Aorta (tissue), 5 donors: ENCODE results near the gene MSI2. TPM values are rescaled to one million over a fixed set of nuclear protein-coding genes. Genes with fewer than 3 reads are reported as not detected.
"Not testable (repeated sequence)": the region's sequence is repeated elsewhere in the genome, so short reads cannot be mapped to it uniquely, and the experiment has no call there.

ENCODE experiments used
- ATAC-seq: fragments of 200-7000 bp; cut with Tn5 transposase; one replicate; pipeline ENCODE4 v1.9.1; 2022; ENCODE audit warnings: moderate library complexity; ENCODE audit not compliant: low FRiP score
- DNase-seq, 2 donors: peaks; one replicate each; pipeline ENCODE4 v3.0.0-alpha.2; 2020
- H3K27ac ChIP-seq, 2 donors: one replicate each; pipeline ENCODE4 v1.5.1; 2013; ENCODE audit warnings: low read length in 2 of 2, mild to moderate bottlenecking in 2 of 2, moderate library complexity in 2 of 2, control low read depth in 1 of 2, inconsistent platforms in 1 of 2, low read depth in 1 of 2
- H3K27me3 ChIP-seq, 2 donors: one replicate each; pipeline ENCODE4 v1.6.1; 2013; ENCODE audit warnings: control low read depth in 1 of 2, low read length in 1 of 2, mild to moderate bottlenecking in 1 of 2, moderate library complexity in 1 of 2; ENCODE audit not compliant: insufficient read depth in 2 of 2, control insufficient read depth in 1 of 2
- H3K36me3 ChIP-seq, 2 donors: one replicate each; pipeline ENCODE4 v1.6.1; 2013; ENCODE audit warnings: control low read depth in 1 of 2, low read length in 1 of 2, mild to moderate bottlenecking in 1 of 2; ENCODE audit not compliant: insufficient read depth in 2 of 2, control insufficient read depth in 1 of 2
- H3K4me1 ChIP-seq, 2 donors: one replicate each; pipeline ENCODE4 v1.6.1; 2013; ENCODE audit warnings: low read length in 2 of 2, control low read depth in 1 of 2, mild to moderate bottlenecking in 1 of 2, moderate library complexity in 1 of 2; ENCODE audit not compliant: insufficient read depth in 2 of 2, control insufficient read depth in 1 of 2
- H3K4me3 ChIP-seq, 2 donors: one replicate each; pipeline ENCODE4 v1.5.1; 2013; ENCODE audit warnings: low read length in 2 of 2, control low read depth in 1 of 2, mild to moderate bottlenecking in 1 of 2
- H3K9me3 ChIP-seq: one replicate; pipeline ENCODE4 v1.6.1; 2013; ENCODE audit warnings: mild to moderate bottlenecking, low read length; ENCODE audit not compliant: control insufficient read depth
- WGBS, 2 donors: extraction: QIAGEN DNeasy Blood & Tissue Kit; methylation state at CpG; one replicate each; pipeline ENCODE4 v1.1.7; 2013; 5-methylcytosine and 5-hydroxymethylcytosine counted together
- intact Hi-C, 2 donors: fragments of 100-400 bp; cut with DNase I; formaldehyde crosslinking; loops; one replicate each; pipeline versions ENCODE4 v1.14.2 to v1.15.0; 2022
- polyA plus RNA-seq, 2 donors: library from polyadenylated mRNA; stranded (reverse); fragments of 200-250 nt; gene quantifications; one replicate each; pipeline ENCODE4 v1.2.3, GENCODE V29; 2013
- total RNA-seq, 2 donors: library from RNA; stranded (reverse); fragmentation: NEBNext Ultra II Directional; extraction: Animal tissue kit (Norgen Biotek cat#: 25700); gene quantifications; one replicate each; pipeline ENCODE4 v1.2.1, GENCODE V29; 2021
- donor health status: healthy with polysubstance abuse.
- donor health status: Bipolar disorder and iron deficiency.
- donor health status: DM: no; HTN: no; CAD: no.
- donor health status: DM: no; HTN: no; CAD: no.
- donor health status: DM: yes; HTN: yes; CAD: no.

Gene MSI2
- total and polyA plus RNA-seq, 4 donors: 9.3 to 48.2 (median 29.1) TPM

GRCh38 chr17:57493171-57493570, 236.8 kb downstream of the MSI2 start:
- Histone ChIP-seq H3K9me3 (no peaks in the 10 kb centered on the region), H3K4me1 (peaks cover 2 to 5% of the 10 kb centered on the region in 2 donors), H3K27ac (no peak overlapping the region), H3K4me3 (no peak overlapping the region), H3K27me3 (no peaks in the 10 kb centered on the region), H3K36me3 (no peaks in the 10 kb centered on the region)
- intact Hi-C loops: no loop called here
- ATAC-seq (no peak), DNase-seq (no peak)
- 95 to 98% methylated on average over 5 of the region's 5 CpGs for WGBS, 2 donors

- Histone ChIP-seq H3K27ac (no peak overlapping the region), H3K4me3 (no peak overlapping the region), H3K9me3 (no peaks in the 10 kb centered on the region), H3K36me3 (no peaks in the 10 kb centered on the region), H3K4me1 (peaks cover 2 to 5% of the 10 kb centered on the region in 2 donors), H3K27me3 (no peaks in the 10 kb centered on the region)
- DNase-seq (no peak), ATAC-seq (no peak)
- intact Hi-C loops: no loop called here
- 94 to 96% methylated on average over 6 of the region's 6 CpGs for WGBS, 2 donors
Measured at GRCh38 chr17:57493625-57494024, 237.3 kb downstream of the MSI2 start.

GRCh38 chr17:57494443-57494842, 238.1 kb downstream of the MSI2 start:
- H3K27ac ChIP-seq: no peak overlapping the region
- no peaks in the 10 kb centered on the region for H3K27me3 ChIP-seq
- DNase-seq: no peak
- no peaks in the 10 kb centered on the region for H3K9me3 ChIP-seq
- peaks cover 2 to 5% of the 10 kb centered on the region in 2 donors for H3K4me1 ChIP-seq
- H3K4me3 ChIP-seq: no peak overlapping the region
- intact Hi-C loops: no loop called here
- no peaks in the 10 kb centered on the region for H3K36me3 ChIP-seq
- WGBS, 2 donors: 92 to 93% methylated on average over 5 of the region's 5 CpGs
- no peak for ATAC-seq

- no peaks in the 10 kb centered on the region for H3K9me3 ChIP-seq
- no peak overlapping the region for H3K27ac ChIP-seq
- 96 to 97% methylated on average over 6 of the region's 6 CpGs for WGBS, 2 donors
- H3K4me1 ChIP-seq: no peaks in the 10 kb centered on the region
- ATAC-seq (no peak), DNase-seq (no peak)
- intact Hi-C loops: no loop called here
- H3K36me3 ChIP-seq: no peaks in the 10 kb centered on the region
- H3K27me3 ChIP-seq: no peaks in the 10 kb centered on the region
- no peak overlapping the region for H3K4me3 ChIP-seq
Measured at GRCh38 chr17:57495771-57496170, 239.4 kb downstream of the MSI2 start.

GRCh38 chr17:57496382-57496781, 240.1 kb downstream of the MSI2 start:
- intact Hi-C loops: no loop called here
- no peak overlapping the region for H3K27ac ChIP-seq
- WGBS, 2 donors: 95% methylated on average over 11 of the region's 11 CpGs
- H3K4me3 ChIP-seq: no peak overlapping the region
- H3K36me3 ChIP-seq: no peaks in the 10 kb centered on the region
- ATAC-seq (no peak), DNase-seq (no peak)
- H3K9me3 ChIP-seq: no peaks in the 10 kb centered on the region
- no peaks in the 10 kb centered on the region for H3K27me3 ChIP-seq
- no peaks in the 10 kb centered on the region for H3K4me1 ChIP-seq

GRCh38 chr17:57498443-57498842, 242.1 kb downstream of the MSI2 start:
- intact Hi-C loops: no loop called here
- H3K27me3 ChIP-seq: no peaks in the 10 kb centered on the region
- no peak overlapping the region for H3K27ac ChIP-seq
- H3K4me3 ChIP-seq: no peak overlapping the region
- no peaks in the 10 kb centered on the region for H3K4me1 ChIP-seq
- ATAC-seq (no peak), DNase-seq (no peak)
- H3K36me3 ChIP-seq: no peaks in the 10 kb centered on the region
- H3K9me3 ChIP-seq: no peaks in the 10 kb centered on the region
- 94 to 95% methylated on average over 7 of the region's 7 CpGs for WGBS, 2 donors

- 96 to 100% methylated on average over 3 of the region's 3 CpGs for WGBS, 2 donors
- H3K27me3 ChIP-seq, ATAC-seq, H3K4me3 ChIP-seq, H3K27ac ChIP-seq, DNase-seq, intact Hi-C loops, H3K9me3 ChIP-seq, H3K36me3 ChIP-seq, H3K4me1 ChIP-seq: not testable (repeated sequence)
Measured at GRCh38 chr17:57499221-57499620, 242.9 kb downstream of the MSI2 start.

- DNase-seq (no peak), ATAC-seq (no peak)
- WGBS, 2 donors: 96 to 97% methylated on average over 6 of the region's 6 CpGs
- no peak overlapping the region for H3K27ac ChIP-seq
- H3K36me3 ChIP-seq: no peaks in the 10 kb centered on the region
- no peaks in the 10 kb centered on the region for H3K27me3 ChIP-seq
- intact Hi-C loops: no loop called here
- H3K4me1 ChIP-seq: no peaks in the 10 kb centered on the region
- H3K4me3 ChIP-seq: no peak overlapping the region
- no peaks in the 10 kb centered on the region for H3K9me3 ChIP-seq
Measured at GRCh38 chr17:57499648-57500049, 243.3 kb downstream of the MSI2 start.

GRCh38 chr17:57501016-57501415, 244.7 kb downstream of the MSI2 start:
- ATAC-seq (no peak), DNase-seq (no peak)
- intact Hi-C loops: no loop called here
- Histone ChIP-seq H3K36me3 (no peaks in the 10 kb centered on the region), H3K4me3 (no peak overlapping the region), H3K9me3 (no peaks in the 10 kb centered on the region), H3K27ac (no peak overlapping the region), H3K27me3 (no peaks in the 10 kb centered on the region), H3K4me1 (no peaks in the 10 kb centered on the region)
- 95 to 97% methylated on average over 9 of the region's 9 CpGs for WGBS, 2 donors
